K562 (cell line): ENCODE results near the gene TLR1. TPM values are rescaled to one million over a fixed set of nuclear protein-coding genes. Genes with fewer than 3 reads are reported as not detected.

Experiments
- ATAC-seq: fragments of 200-7000 bp; cut with Tn5 transposase; 3 replicates; pipeline ENCODE4 v1.9.1; 2020; ENCODE audit warnings: moderate library complexity
- BruUV-seq: library from RNA; stranded (reverse); fragments of 400-500 nt; replicated peaks from 2 replicates; lab custom pipeline; 2021; lab: Mats Ljungman, UMichigan
- CTCF ChIA-PET: fragments of 300-600 bp; formaldehyde crosslinking; extraction: SDS; loops from one replicate; lab custom pipeline; 2021; ENCODE audit warnings: low intra/inter-chr PET ratio; lab: Yijun Ruan, JAX
- POLR2A ChIA-PET: fragments of 300-600, 350-650 bp; sonication (Branson Sonifier 250); formaldehyde crosslinking; extraction: SDS; loops from one replicate; lab custom pipeline; 2021; ENCODE audit warnings: antibody characterized with exemption, inconsistent platforms; lab: Yijun Ruan, JAX
- DNase-seq, 4 experiments: peaks; one replicate each; pipeline versions ENCODE4 v3.0.0 to v3.0.0-alpha.2; 2011 to 2018; ENCODE audit warnings: low spot score in 3 of 4, mixed read lengths in 3 of 4; ENCODE audit errors: extremely low read depth in 1 of 4
- FAIRE-seq: peaks from 2 replicates; lab custom pipeline; 2011; peaks lifted over from hg19 to GRCh38; lab: Jason Lieb, UNC
- H2AFZ ChIP-seq: 2 replicates; pipeline ENCODE4 v1.6.0; 2011; ENCODE audit warnings: low read depth, low read length, control low read depth, inconsistent platforms
- H3K27ac ChIP-seq: fragments of 200-600 bp; 3 replicates; pipeline ENCODE4 v1.8.0; 2011; ENCODE audit warnings: low read depth, mild to moderate bottlenecking, control low read depth, inconsistent platforms, low read length, moderate library complexity, mixed read lengths; ENCODE audit errors: extremely low read depth
- H3K27me3 ChIP-seq, 2 experiments: fragments of 300-600 bp in 1 of 2; 2 replicates in 1 of 2; 3 replicates in 1 of 2; pipeline versions ENCODE4 v1.6.0 to v1.8.0; 2011; ENCODE audit warnings: inconsistent platforms in 2 of 2, low read length in 2 of 2, mild to moderate bottlenecking in 1 of 2, mixed read lengths in 1 of 2, moderate library complexity in 1 of 2; ENCODE audit not compliant: control insufficient read depth in 2 of 2, insufficient read depth in 2 of 2
- H3K36me3 ChIP-seq: fragments of 300-600 bp; 3 replicates; pipeline ENCODE4 v1.8.0; 2011; ENCODE audit warnings: mild to moderate bottlenecking, low read length, inconsistent platforms; ENCODE audit not compliant: control insufficient read depth, insufficient read depth
- H3K4me1 ChIP-seq, 2 experiments: fragments of 200-600 bp in 1 of 2; replicated peaks in 1 of 2; 2 replicates in 1 of 2; 3 replicates in 1 of 2; pipeline versions ENCODE4 v1.5.1 to v1.8.0; 2011; ENCODE audit warnings: inconsistent platforms in 2 of 2, low read length in 2 of 2, mild to moderate bottlenecking in 1 of 2, mixed read lengths in 1 of 2, moderate library complexity in 1 of 2; ENCODE audit not compliant: control insufficient read depth in 2 of 2, insufficient read depth in 2 of 2
- H3K4me2 ChIP-seq: 2 replicates; pipeline ENCODE4 v1.6.1; 2011; ENCODE audit warnings: low read length, control low read depth, inconsistent platforms, mixed read lengths; ENCODE audit not compliant: insufficient read depth
- H3K4me3 ChIP-seq: fragments of 200-600 bp; sonication (generic), shearing (Covaris generic); 2 replicates; pipeline ENCODE4 v1.5.1; 2016; ENCODE audit warnings: control low read depth, inconsistent platforms
- H3K79me2 ChIP-seq: fragments of 200-600 bp; 3 replicates; pipeline ENCODE4 v1.8.0; 2011; ENCODE audit warnings: low read length, inconsistent platforms; ENCODE audit not compliant: control insufficient read depth, insufficient read depth
- H3K9ac ChIP-seq, 2 experiments: 2 replicates each; pipeline versions ENCODE4 v1.6.0 to v1.6.1; 2011; ENCODE audit warnings: low read depth in 2 of 2, low read length in 2 of 2, control low read depth in 1 of 2, inconsistent platforms in 1 of 2, mild to moderate bottlenecking in 1 of 2, mixed read lengths in 1 of 2; ENCODE audit not compliant: insufficient read depth in 1 of 2
- H3K9me1 ChIP-seq: one replicate; pipeline ENCODE4 v1.6.0; 2011; ENCODE audit warnings: inconsistent platforms, mild to moderate bottlenecking, low read length, moderate library complexity; ENCODE audit not compliant: control insufficient read depth, insufficient read depth
- H3K9me3 ChIP-seq: replicated peaks from 2 replicates; pipeline ENCODE4 v1.5.1; 2011; ENCODE audit warnings: low read depth, low read length, inconsistent platforms; ENCODE audit not compliant: control insufficient read depth, insufficient read depth
- H4K20me1 ChIP-seq: replicated peaks from 2 replicates; pipeline ENCODE4 v1.6.1; 2011; ENCODE audit warnings: low read length, inconsistent platforms, mixed read lengths; ENCODE audit not compliant: control insufficient read depth, insufficient read depth
- CCAR2 ChIP-seq: fragments of 200-400 bp; formaldehyde crosslinking; IDR thresholded peaks from 2 replicates; pipeline ENCODE4 v1.6.1; 2017; ENCODE audit warnings: mild to moderate bottlenecking, low read depth, low read length
- DEAF1 ChIP-seq: fragments of 450-650 bp; formaldehyde crosslinking; IDR thresholded peaks from 2 replicates; pipeline ENCODE4 v1.4.0; 2020; ENCODE audit warnings: mild to moderate bottlenecking, moderate library complexity
- HDAC3 ChIP-seq: fragments of 450-650 bp; IDR thresholded peaks from 2 replicates; pipeline ENCODE4 v1.6.1; 2018; ENCODE audit warnings: borderline replicate concordance, mild to moderate bottlenecking, moderate library complexity; ENCODE audit not compliant: partially characterized antibody
- RBM14 ChIP-seq: fragments of 200-400 bp; formaldehyde crosslinking; IDR thresholded peaks from 2 replicates; pipeline ENCODE4 v1.6.1; 2018; ENCODE audit warnings: low read depth, mild to moderate bottlenecking, low read length, moderate library complexity, borderline replicate concordance; ENCODE audit not compliant: insufficient read depth
- TARDBP ChIP-seq: fragments of 450-650 bp; IDR thresholded peaks from 2 replicates; pipeline ENCODE4 v1.6.1; 2016
- TRIM25 ChIP-seq: fragments of 450-650 bp; IDR thresholded peaks from 2 replicates; pipeline ENCODE4 v1.7.0; 2016; ENCODE audit warnings: borderline replicate concordance
- ZNF174 ChIP-seq: fragments of 250-450 bp; sonication (Bioruptor Pico); IDR thresholded peaks from 2 replicates; pipeline ENCODE4 v1.4.0; 2020; ENCODE audit warnings: mild to moderate bottlenecking
- ZNF699 ChIP-seq: fragments of 250-450 bp; sonication (Bioruptor Pico); IDR thresholded peaks from 2 replicates; pipeline ENCODE4 v1.8.0; 2021; ENCODE audit warnings: mild to moderate bottlenecking, moderate library complexity; ENCODE audit not compliant: insufficient replicate concordance
- ZNF79 ChIP-seq: fragments of 250-450 bp; sonication (Bioruptor Pico); IDR thresholded peaks from 2 replicates; pipeline ENCODE4 v1.4.0; 2020; ENCODE audit warnings: low read depth, mild to moderate bottlenecking, moderate library complexity
- ZNF830 ChIP-seq: fragments of 250-450 bp; sonication (Bioruptor Pico); IDR thresholded peaks from 2 replicates; pipeline ENCODE4 v1.5.0; 2021; ENCODE audit warnings: mild to moderate bottlenecking
- WGBS: fragments of 100-300 bp; shearing (Covaris generic); methylation state at CpG from one replicate; pipeline ENCODE4 v1.1.6; 2016; ENCODE audit warnings: low coverage, mixed read lengths; ENCODE audit not compliant: insufficient coverage; ENCODE audit errors: missing lambda C conversion rate; 5-methylcytosine and 5-hydroxymethylcytosine counted together
- in situ Hi-C: fragments of 300-500 bp; cut with MboI; formaldehyde crosslinking; loops from 4 replicates; pipeline ENCODE4 v1.15.0; 2018; ENCODE audit warnings: inconsistent platforms, mixed read lengths
- intact Hi-C: fragments of 100-400 bp; cut with micrococcal nuclease; formaldehyde crosslinking; loops from 2 replicates; pipeline ENCODE4 v1.14.2; 2022
- polyA plus RNA-seq, 8 experiments: library from polyadenylated mRNA; depleted of rRNA in 4 of 8; stranded (reverse) in 5 of 8; unstranded in 3 of 8; fragments of >200 nt; fragmentation: Nextera tagmentation in 2 of 8; fragmentation: Illumina TruSeq in 1 of 8; extraction: Ambion mirVana in 2 of 8; extraction: Trizol in 1 of 8; gene quantifications; 2 replicates each; pipeline versions ENCODE4 v1.2.1 to v1.2.3, GENCODE V29; 2011 to 2014; ENCODE audit warnings: inconsistent platforms in 1 of 8, missing spikeins in 1 of 8
- total RNA-seq, 7 experiments: library from RNA; depleted of rRNA in 6 of 7; stranded (reverse); fragments of >200 nt in 6 of 7; fragmentation: Illumina TruSeq in 2 of 7; extraction: Trizol in 2 of 7; gene quantifications; 2 replicates each; pipeline versions ENCODE4 v1.2.1 to v1.2.3, GENCODE V29; 2011 to 2021; ENCODE audit warnings: low replicate concordance in 1 of 7
- TF ChIP-seq, protein P1 (sequence below), 2 experiments: fragments of 450-650 bp; IDR thresholded peaks; 2 replicates each; pipeline ENCODE4 v1.6.1; 2016; ENCODE audit warnings: mild to moderate bottlenecking in 2 of 2, borderline replicate concordance in 1 of 2, low read depth in 1 of 2, moderate library complexity in 1 of 2

Gene TLR1
- total and polyA plus RNA-seq, 9 of the 15 experiments (the other 6 are each of a cell fraction or from before 2014, with no cell fraction given): 0.11 to 0.49 (median 0.29) TPM

DNA sequence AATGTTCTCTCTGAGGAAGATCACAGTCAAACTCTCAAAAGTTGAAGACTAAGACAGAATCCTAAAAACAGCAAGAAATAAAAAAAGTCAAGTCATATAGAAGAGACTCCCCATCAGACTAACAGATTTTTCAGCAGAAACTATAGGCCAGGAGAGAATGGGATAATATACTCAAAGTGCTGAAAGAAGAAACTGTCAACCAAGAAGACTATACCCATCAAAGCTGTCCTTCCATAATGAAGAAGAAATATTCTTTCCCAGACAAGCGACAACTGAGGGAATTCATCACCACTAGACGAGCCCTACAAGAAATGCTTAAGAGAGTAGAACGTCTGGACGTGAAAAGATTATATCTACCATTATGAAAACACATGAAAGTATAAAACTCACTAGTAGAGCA lies 30.0 kb upstream of the TLR1 start:
- CTCF ChIA-PET: interaction anchor here (0.6 to 0.7 kb wide), 2 partner anchors 301 to 313 kb away, joined by 3 to 4 read pairs; no protein-coding TSS in a partner anchor
- no peaks in the 10 kb centered on the region for H3K79me2 ChIP-seq
- in situ Hi-C loops: no loop called here
- TF ChIP-seq TARDBP (no peak), ZNF699 (CRISPR knock-in tag) (no peak), ZNF174 (no peak), HDAC3 (no peak), TRIM25 (no peak), CCAR2 (no peak), RBM14 (no peak), ZNF79 (CRISPR knock-in tag) (no peak), ZNF830 (CRISPR knock-in tag) (no peak), DEAF1 (no peak)
- TF ChIP-seq, protein P1, sequence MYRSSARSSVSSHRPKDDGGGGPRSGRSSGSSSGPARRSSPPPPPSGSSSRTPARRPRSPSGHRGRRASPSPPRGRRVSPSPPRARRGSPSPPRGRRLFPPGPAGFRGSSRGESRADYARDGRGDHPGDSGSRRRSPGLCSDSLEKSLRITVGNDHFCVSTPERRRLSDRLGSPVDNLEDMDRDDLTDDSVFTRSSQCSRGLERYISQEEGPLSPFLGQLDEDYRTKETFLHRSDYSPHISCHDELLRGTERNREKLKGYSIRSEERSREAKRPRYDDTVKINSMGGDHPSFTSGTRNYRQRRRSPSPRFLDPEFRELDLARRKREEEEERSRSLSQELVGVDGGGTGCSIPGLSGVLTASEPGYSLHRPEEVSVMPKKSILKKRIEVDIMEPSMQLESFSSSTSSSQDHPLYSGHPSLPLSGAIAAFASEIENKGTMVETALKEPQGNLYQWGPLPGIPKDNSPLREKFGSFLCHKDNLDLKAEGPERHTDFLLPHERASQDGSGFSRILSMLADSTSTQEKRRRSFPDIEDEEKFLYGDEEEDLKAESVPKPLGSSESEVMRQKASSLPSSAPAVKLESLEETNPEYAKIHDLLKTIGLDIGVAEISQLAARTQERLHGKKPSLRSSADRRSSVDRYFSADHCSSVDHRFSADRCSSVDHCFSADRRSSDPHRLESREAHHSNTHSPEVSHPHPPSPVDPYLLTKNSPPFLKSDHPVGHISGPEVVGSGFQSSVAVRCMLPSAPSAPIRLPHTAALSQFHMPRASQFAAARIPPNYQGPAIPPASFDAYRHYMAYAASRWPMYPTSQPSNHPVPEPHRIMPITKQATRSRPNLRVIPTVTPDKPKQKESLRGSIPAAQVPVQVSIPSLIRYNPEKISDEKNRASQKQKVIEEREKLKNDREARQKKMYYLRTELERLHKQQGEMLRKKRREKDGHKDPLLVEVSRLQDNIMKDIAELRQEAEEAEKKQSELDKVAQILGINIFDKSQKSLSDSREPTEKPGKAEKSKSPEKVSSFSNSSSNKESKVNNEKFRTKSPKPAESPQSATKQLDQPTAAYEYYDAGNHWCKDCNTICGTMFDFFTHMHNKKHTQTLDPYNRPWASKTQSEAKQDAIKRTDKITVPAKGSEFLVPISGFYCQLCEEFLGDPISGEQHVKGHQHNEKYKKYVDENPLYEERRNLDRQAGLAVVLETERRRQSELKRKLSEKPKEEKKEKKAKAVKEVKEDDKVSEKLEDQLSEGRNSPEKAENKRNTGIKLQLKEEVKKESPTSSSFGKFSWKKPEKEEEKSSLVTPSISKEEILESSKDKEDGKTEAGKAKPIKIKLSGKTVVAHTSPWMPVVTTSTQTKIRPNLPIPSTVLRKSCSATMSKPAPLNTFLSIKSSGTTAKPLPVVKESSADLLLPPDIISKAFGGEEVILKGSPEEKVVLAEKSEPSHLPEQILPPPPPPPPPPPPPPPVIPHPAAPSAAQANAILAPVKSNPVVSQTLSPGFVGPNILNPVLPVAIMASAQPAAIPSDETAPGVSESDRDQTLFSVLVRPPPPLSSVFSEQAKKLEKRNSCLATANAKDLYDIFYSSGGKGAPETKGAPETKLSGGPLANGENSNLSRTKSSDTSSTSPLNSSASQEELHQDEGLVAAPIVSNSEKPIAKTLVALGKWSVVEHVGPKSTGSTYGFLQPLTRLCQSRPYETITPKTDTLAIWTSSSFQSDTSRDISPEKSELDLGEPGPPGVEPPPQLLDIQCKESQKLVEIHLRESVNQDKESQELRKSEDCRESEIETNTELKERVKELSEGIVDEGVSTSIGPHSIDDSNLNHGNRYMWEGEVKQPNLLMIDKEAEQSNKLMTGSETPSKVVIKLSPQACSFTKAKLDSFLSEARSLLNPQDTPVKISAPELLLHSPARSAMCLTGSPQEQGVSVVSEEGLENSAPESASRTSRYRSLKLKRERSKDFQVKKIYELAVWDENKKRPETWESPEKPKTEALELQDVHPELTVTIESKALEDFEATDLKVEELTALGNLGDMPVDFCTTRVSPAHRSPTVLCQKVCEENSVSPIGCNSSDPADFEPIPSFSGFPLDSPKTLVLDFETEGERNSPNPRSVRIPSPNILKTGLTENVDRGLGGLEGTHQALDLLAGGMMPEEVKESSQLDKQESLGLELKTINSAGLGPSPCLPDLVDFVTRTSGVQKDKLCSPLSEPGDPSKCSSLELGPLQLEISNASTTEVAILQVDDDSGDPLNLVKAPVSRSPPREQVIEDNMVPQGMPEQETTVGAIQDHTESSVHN (IDR thresholded peaks at IDR 0.05; ENCODE audit: borderline replicate concordance in 1 of 2, low read depth in 1 of 2): no peak

More for the DNA sequence above, 30.0 kb upstream of the TLR1 start:
- ATAC-seq (no peak), DNase-seq (no peak), FAIRE-seq (no peak)
- H2AFZ ChIP-seq: no peak overlapping the region
- H3K27ac ChIP-seq: no peak overlapping the region
- H4K20me1 ChIP-seq: no peaks in the 10 kb centered on the region
- intact Hi-C loops: no loop called here
- H3K9ac ChIP-seq: no peak overlapping the region
- H3K4me3 ChIP-seq: no peak overlapping the region
- H3K4me1 ChIP-seq: no peaks in the 10 kb centered on the region
- no peak overlapping the region for H3K4me2 ChIP-seq
- H3K9me3 ChIP-seq: no peaks in the 10 kb centered on the region
- no peaks in the 10 kb centered on the region for H3K36me3 ChIP-seq
- H3K27me3 ChIP-seq: no peaks in the 10 kb centered on the region; a peak in 1 of 5 replicates
- no TSS peak for BruUV-seq
- POLR2A ChIA-PET: interaction anchor here (1.0 kb wide), 1 partner anchor 16 kb away, joined by 3 read pairs; no protein-coding TSS in a partner anchor
- H3K9me1 ChIP-seq: no peaks in the 10 kb centered on the region
- WGBS: 12% methylated on average over 4 of the region's 4 CpGs
